HG03558 (cell line): ENCODE measurements around the gene EWSR1.

Experiments
- ATAC-seq: cut with Tn5 transposase; IDR thresholded peaks from one replicate; pipeline ENCODE4 v1.9.1; 2021; ENCODE audit warnings: moderate number of reproducible peaks; ENCODE audit not compliant: unreplicated experiment; ENCODE audit errors: extremely low read depth

EWSR1 gene

DNA sequence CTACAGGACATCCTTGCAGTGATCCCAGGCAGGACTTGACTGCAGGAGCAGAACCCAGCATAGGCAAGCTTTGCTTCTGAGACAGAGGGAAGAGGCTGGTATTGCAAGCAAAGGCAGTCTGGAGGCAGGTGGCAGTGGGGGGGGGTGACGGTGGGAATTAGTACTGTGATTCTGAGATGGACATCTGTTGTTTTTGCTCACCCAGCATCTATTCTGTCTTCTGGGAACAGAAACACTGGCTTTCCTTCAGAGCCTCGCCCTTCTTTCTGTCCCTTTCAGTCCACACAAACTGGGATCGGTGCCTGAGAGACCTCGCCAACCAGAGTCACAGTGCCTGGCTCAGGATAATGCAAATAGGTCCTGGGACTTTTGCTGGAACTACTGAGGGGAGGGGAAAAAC is 78.6 kb downstream of the EWSR1 start:
- ATAC-seq, result no peak

DNA sequence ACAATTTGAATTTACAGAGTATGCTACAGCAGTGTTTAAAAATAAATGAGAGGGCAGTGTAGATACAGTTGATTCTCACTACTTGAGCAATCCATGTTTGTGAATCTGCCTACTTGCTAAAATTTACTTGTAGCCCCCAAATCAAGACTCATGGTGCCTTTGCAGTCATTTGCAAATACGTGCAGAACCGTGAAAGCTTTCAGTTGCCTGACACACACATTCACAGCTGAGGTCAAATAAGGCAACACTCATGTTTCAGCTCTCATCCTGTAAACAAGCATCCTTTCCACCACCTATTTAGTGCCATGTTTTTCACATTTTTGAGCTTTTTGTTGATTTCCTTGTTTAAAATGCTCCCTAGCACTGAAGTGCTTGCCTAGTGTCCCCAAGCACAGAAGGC is 80.0 kb downstream of the EWSR1 start:
- no peak for ATAC-seq

DNA sequence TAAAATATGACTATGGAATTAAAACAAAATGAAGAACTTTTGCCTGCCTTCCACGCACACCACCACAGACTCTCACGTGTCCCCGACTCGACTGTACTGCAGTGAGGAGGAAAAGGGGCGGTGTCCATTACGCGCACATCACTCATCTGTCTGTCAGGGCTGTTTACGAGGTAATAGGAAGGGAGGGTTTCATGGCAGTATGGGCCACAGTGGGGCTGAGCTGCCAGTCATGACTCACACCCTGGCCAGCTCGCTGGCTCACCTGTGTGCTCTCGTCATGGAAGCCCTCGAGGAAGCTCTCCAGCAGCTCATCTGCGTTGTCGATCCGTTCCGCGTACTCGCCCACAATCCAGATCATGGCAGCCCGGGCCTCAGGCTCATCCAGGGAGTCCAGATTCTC is 80.9 kb downstream of the EWSR1 start:
- no peak for ATAC-seq
